WTC11 (cell line): Measurements from ENCODE around the gene CPN1. TPM values are rescaled to one million over a fixed set of nuclear protein-coding genes. Genes with fewer than 3 reads are reported as not detected.
A peak's percentile ranks its signal among the peaks of the same experiment; 100 is the strongest.

Experiments used
- ATAC-seq: fragments of 200-7000 bp; cut with Tn5 transposase; 2 replicates; pipeline ENCODE4 v1.10.0; 2021; ENCODE audit warnings: mild to moderate bottlenecking, moderate library complexity
- CTCF ChIA-PET: fragments of 300-600 bp; sonication (Branson Sonifier 250); formaldehyde crosslinking; loops from one replicate; lab custom pipeline; 2021; ENCODE audit warnings: antibody characterized with exemption; lab: Charles Lee
- POLR2A ChIA-PET: fragments of 350-600 bp; sonication (Branson Sonifier 250); formaldehyde crosslinking; loops from one replicate; lab custom pipeline; 2021; ENCODE audit warnings: antibody characterized with exemption; lab: Charles Lee
- DNase-seq: peaks from one replicate; pipeline ENCODE4 v3.0.0; 2021; ENCODE audit warnings: low spot score
- H3K27ac Mint-ChIP-seq: 2 replicates; pipeline ENCODE4 v1.8.0; 2021; ENCODE audit warnings: mixed read lengths
- H3K27me3 Mint-ChIP-seq: 2 replicates; pipeline ENCODE4 v1.8.0; 2021; ENCODE audit warnings: low read depth, mild to moderate bottlenecking, moderate library complexity, mixed read lengths
- H3K36me3 Mint-ChIP-seq: 2 replicates; pipeline ENCODE4 v1.8.0; 2021; ENCODE audit warnings: mixed read lengths
- H3K4me1 Mint-ChIP-seq: 2 replicates; pipeline ENCODE4 v1.8.0; 2022; ENCODE audit warnings: mixed read lengths
- H3K4me3 Mint-ChIP-seq: 2 replicates; pipeline ENCODE4 v1.8.0; 2021; ENCODE audit warnings: mild to moderate bottlenecking, moderate library complexity, mixed read lengths
- H3K9me3 Mint-ChIP-seq: 2 replicates; pipeline ENCODE4 v1.8.0; 2021; ENCODE audit warnings: mixed read lengths
- CBFB ChIP-seq: sonication (generic); formaldehyde crosslinking; IDR thresholded peaks from 2 replicates; pipeline ENCODE4 v1.8.1; 2022; ENCODE audit warnings: mild to moderate bottlenecking, low read depth, missing genetic modification reagents
- ESRRA ChIP-seq: sonication (generic); formaldehyde crosslinking; IDR thresholded peaks from 2 replicates; pipeline ENCODE4 v1.8.1; 2022; ENCODE audit warnings: mild to moderate bottlenecking, missing genetic modification reagents, borderline replicate concordance
- FOXJ3 ChIP-seq: sonication (generic); formaldehyde crosslinking; IDR thresholded peaks from 2 replicates; pipeline ENCODE4 v1.9.0; 2021; ENCODE audit warnings: missing genetic modification reagents, mild to moderate bottlenecking, borderline replicate concordance
- FOXP1 ChIP-seq: sonication (generic); formaldehyde crosslinking; IDR thresholded peaks from 2 replicates; pipeline ENCODE4 v1.8.0; 2022; ENCODE audit warnings: missing genetic modification reagents, mild to moderate bottlenecking, moderate library complexity, borderline replicate concordance
- GABPB1 ChIP-seq: sonication (generic); formaldehyde crosslinking; IDR thresholded peaks from 2 replicates; pipeline ENCODE4 v1.8.1; 2023; ENCODE audit warnings: mild to moderate bottlenecking, missing genetic modification reagents
- GRHL2 ChIP-seq: fragments of 250-450 bp; sonication (Bioruptor Pico); IDR thresholded peaks from 2 replicates; pipeline ENCODE4 v1.8.0; 2022; ENCODE audit warnings: mild to moderate bottlenecking, moderate library complexity; ENCODE audit not compliant: insufficient replicate concordance, severe bottlenecking
- GTF2I ChIP-seq: fragments of 250-450 bp; sonication (Bioruptor Pico); conservative IDR thresholded peaks from 2 replicates; pipeline ENCODE4 v1.4.0; 2021; ENCODE audit warnings: mild to moderate bottlenecking
- KAT7 ChIP-seq: sonication (generic); formaldehyde crosslinking; IDR thresholded peaks from 2 replicates; pipeline ENCODE4 v1.8.1; 2023; ENCODE audit warnings: missing genetic modification reagents, mild to moderate bottlenecking, borderline replicate concordance
- MYBL2 ChIP-seq: sonication (generic); formaldehyde crosslinking; IDR thresholded peaks from 2 replicates; pipeline ENCODE4 v1.8.1; 2023; ENCODE audit warnings: mild to moderate bottlenecking, moderate library complexity, missing genetic modification reagents
- NR1H2 ChIP-seq: sonication (generic); formaldehyde crosslinking; IDR thresholded peaks from 2 replicates; pipeline ENCODE4 v1.9.0; 2021; ENCODE audit warnings: mild to moderate bottlenecking, moderate library complexity, missing genetic modification reagents
- OVOL2 ChIP-seq: fragments of 250-450 bp; sonication (Bioruptor Pico); IDR thresholded peaks from 2 replicates; pipeline ENCODE4 v1.9.0; 2021; ENCODE audit warnings: mild to moderate bottlenecking, borderline replicate concordance
- RELA ChIP-seq: sonication (generic); formaldehyde crosslinking; IDR thresholded peaks from 2 replicates; pipeline ENCODE4 v1.8.1; 2022; ENCODE audit warnings: missing genetic modification reagents, mild to moderate bottlenecking, borderline replicate concordance
- TEAD4 ChIP-seq: sonication (generic); formaldehyde crosslinking; IDR thresholded peaks from 2 replicates; pipeline ENCODE4 v1.8.0; 2022; ENCODE audit warnings: mild to moderate bottlenecking, missing genetic modification reagents
- ZNF232 ChIP-seq: sonication (generic); formaldehyde crosslinking; IDR thresholded peaks from 2 replicates; pipeline ENCODE4 v1.8.0; 2022; ENCODE audit warnings: mild to moderate bottlenecking, missing genetic modification reagents
- total RNA-seq: library from RNA; stranded (reverse); gene quantifications from 3 replicates; pipeline ENCODE4 v1.2.3, GENCODE V29; 2021
- TF ChIP-seq, protein P1 (sequence below): sonication (generic); formaldehyde crosslinking; IDR thresholded peaks from 2 replicates; pipeline ENCODE4 v1.8.1; 2022; ENCODE audit warnings: missing genetic modification reagents, borderline replicate concordance
- TF ChIP-seq, protein P2 (sequence below): fragments of 250-450 bp; sonication (Bioruptor Pico); IDR thresholded peaks from 2 replicates; pipeline ENCODE4 v1.9.0; 2021; ENCODE audit warnings: mild to moderate bottlenecking
- TF ChIP-seq, protein P3 (sequence below): sonication (generic); formaldehyde crosslinking; IDR thresholded peaks from 2 replicates; pipeline ENCODE4 v1.8.0; 2023; ENCODE audit warnings: missing genetic modification reagents, mild to moderate bottlenecking, borderline replicate concordance
- TF ChIP-seq, protein P4 (sequence below): fragments of 250-450 bp; sonication (Bioruptor Pico); conservative IDR thresholded peaks from 2 replicates; pipeline ENCODE4 v1.9.0; 2021; ENCODE audit warnings: mild to moderate bottlenecking
- TF ChIP-seq, protein P5 (sequence below): sonication (generic); formaldehyde crosslinking; IDR thresholded peaks from 2 replicates; pipeline ENCODE4 v1.8.0; 2022; ENCODE audit warnings: missing genetic modification reagents
- TF ChIP-seq, protein P6 (sequence below): sonication (generic); formaldehyde crosslinking; IDR thresholded peaks from 2 replicates; pipeline ENCODE4 v1.8.0; 2022; ENCODE audit warnings: mild to moderate bottlenecking, missing genetic modification reagents

The CPN1 gene
- total RNA-seq, 1 experiment from 2014 or later, result 0.42 TPM

DNA sequence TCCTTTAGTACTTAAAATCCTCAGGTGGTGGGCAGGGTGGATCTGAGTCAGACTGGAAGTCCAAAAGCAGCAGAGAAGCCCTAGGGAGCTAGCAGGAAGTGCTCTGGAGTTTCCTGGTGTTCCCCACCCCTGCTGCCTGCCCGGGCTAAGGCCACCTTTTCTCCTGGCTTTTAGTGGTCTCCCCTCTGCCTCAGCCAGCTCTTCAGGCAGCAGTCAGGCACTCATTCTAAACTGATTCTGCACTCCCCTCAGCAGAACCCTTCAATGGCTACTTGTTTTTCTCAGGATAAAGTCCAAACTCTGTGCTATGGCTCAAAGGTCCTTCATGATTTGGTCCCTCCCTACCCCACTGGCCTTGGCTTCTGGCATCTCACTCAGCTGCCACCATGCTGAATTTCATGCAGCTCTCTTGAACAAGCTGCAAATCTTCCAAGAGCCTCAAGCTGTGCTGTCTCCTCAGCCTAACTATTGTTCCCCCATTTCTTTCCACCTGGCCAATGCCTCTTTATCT, 43.1 kb downstream of the CPN1 start:
- H3K4me1 Mint-ChIP-seq, result peaks cover 27% of the 10 kb centered on the region
- H3K27ac Mint-ChIP-seq, result peak overlapping the region; percentile 59
- POLR2A ChIA-PET, result no interaction called here
- peak; percentile 46 for ATAC-seq
- DNase-seq, result no peak
- H3K4me3 Mint-ChIP-seq, result no peak overlapping the region
- H3K36me3 Mint-ChIP-seq, result peaks cover under 1% of the 10 kb centered on the region
- TF ChIP-seq KAT7 (CRISPR knock-in tag) (no peak), CBFB (CRISPR knock-in tag) (no peak), TEAD4 (CRISPR knock-in tag) (no peak), GABPB1 (CRISPR knock-in tag) (no peak), RELA (CRISPR knock-in tag) (no peak), ZNF232 (CRISPR knock-in tag) (no peak), GRHL2 (CRISPR knock-in tag) (no peak), ESRRA (CRISPR knock-in tag) (no peak), GTF2I (CRISPR knock-in tag) (no peak), MYBL2 (CRISPR knock-in tag) (no peak), FOXP1 (no peak), OVOL2 (CRISPR knock-in tag) (no peak), FOXJ3 (CRISPR knock-in tag) (no peak), NR1H2 (CRISPR knock-in tag) (no peak)
- TF ChIP-seq, protein P1, sequence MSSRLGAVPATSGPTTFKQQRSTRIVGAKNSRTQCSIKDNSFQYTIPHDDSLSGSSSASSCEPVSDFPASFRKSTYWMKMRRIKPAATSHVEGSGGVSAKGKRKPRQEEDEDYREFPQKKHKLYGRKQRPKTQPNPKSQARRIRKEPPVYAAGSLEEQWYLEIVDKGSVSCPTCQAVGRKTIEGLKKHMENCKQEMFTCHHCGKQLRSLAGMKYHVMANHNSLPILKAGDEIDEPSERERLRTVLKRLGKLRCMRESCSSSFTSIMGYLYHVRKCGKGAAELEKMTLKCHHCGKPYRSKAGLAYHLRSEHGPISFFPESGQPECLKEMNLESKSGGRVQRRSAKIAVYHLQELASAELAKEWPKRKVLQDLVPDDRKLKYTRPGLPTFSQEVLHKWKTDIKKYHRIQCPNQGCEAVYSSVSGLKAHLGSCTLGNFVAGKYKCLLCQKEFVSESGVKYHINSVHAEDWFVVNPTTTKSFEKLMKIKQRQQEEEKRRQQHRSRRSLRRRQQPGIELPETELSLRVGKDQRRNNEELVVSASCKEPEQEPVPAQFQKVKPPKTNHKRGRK (CRISPR knock-in tag), result no peak
- TF ChIP-seq, protein P2, sequence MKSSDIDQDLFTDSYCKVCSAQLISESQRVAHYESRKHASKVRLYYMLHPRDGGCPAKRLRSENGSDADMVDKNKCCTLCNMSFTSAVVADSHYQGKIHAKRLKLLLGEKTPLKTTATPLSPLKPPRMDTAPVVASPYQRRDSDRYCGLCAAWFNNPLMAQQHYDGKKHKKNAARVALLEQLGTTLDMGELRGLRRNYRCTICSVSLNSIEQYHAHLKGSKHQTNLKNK (CRISPR knock-in tag), result no peak
- TF ChIP-seq, protein P3, sequence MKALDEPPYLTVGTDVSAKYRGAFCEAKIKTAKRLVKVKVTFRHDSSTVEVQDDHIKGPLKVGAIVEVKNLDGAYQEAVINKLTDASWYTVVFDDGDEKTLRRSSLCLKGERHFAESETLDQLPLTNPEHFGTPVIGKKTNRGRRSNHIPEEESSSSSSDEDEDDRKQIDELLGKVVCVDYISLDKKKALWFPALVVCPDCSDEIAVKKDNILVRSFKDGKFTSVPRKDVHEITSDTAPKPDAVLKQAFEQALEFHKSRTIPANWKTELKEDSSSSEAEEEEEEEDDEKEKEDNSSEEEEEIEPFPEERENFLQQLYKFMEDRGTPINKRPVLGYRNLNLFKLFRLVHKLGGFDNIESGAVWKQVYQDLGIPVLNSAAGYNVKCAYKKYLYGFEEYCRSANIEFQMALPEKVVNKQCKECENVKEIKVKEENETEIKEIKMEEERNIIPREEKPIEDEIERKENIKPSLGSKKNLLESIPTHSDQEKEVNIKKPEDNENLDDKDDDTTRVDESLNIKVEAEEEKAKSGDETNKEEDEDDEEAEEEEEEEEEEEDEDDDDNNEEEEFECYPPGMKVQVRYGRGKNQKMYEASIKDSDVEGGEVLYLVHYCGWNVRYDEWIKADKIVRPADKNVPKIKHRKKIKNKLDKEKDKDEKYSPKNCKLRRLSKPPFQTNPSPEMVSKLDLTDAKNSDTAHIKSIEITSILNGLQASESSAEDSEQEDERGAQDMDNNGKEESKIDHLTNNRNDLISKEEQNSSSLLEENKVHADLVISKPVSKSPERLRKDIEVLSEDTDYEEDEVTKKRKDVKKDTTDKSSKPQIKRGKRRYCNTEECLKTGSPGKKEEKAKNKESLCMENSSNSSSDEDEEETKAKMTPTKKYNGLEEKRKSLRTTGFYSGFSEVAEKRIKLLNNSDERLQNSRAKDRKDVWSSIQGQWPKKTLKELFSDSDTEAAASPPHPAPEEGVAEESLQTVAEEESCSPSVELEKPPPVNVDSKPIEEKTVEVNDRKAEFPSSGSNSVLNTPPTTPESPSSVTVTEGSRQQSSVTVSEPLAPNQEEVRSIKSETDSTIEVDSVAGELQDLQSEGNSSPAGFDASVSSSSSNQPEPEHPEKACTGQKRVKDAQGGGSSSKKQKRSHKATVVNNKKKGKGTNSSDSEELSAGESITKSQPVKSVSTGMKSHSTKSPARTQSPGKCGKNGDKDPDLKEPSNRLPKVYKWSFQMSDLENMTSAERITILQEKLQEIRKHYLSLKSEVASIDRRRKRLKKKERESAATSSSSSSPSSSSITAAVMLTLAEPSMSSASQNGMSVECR (CRISPR knock-in tag), result no peak
- TF ChIP-seq, protein P4, sequence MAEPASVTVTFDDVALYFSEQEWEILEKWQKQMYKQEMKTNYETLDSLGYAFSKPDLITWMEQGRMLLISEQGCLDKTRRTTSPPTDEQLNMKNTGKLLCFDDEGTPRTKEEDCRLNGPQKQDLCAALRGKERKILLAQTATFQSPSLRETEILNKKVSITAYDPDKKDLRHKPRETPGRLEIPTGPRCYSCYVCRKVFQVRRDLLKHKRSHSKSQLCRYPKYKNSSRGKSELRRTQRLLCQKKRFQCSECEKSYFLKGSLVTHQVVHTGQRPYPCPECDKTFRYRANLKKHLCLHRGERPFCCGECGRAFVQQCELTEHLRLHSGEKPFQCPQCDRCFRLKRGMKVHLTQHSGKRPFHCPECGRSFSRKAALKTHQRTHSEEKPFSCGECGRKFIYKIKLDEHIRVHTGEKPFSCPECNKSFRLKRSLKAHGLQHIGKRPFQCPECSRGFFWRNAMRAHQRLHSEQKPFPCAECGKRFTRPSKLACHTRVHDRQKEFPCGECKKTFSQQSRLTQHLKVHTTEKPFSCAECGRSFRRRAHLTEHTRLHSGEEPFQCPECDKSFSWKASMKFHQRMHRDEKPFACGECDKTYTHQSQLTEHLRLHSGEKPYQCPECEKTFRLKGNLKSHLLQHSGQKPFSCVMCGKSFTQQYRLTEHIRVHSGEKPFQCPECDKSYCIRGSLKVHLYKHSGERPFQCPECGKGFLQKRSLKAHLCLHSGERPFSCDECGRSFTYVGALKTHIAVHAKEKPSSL, result no peak
- TF ChIP-seq, protein P5, sequence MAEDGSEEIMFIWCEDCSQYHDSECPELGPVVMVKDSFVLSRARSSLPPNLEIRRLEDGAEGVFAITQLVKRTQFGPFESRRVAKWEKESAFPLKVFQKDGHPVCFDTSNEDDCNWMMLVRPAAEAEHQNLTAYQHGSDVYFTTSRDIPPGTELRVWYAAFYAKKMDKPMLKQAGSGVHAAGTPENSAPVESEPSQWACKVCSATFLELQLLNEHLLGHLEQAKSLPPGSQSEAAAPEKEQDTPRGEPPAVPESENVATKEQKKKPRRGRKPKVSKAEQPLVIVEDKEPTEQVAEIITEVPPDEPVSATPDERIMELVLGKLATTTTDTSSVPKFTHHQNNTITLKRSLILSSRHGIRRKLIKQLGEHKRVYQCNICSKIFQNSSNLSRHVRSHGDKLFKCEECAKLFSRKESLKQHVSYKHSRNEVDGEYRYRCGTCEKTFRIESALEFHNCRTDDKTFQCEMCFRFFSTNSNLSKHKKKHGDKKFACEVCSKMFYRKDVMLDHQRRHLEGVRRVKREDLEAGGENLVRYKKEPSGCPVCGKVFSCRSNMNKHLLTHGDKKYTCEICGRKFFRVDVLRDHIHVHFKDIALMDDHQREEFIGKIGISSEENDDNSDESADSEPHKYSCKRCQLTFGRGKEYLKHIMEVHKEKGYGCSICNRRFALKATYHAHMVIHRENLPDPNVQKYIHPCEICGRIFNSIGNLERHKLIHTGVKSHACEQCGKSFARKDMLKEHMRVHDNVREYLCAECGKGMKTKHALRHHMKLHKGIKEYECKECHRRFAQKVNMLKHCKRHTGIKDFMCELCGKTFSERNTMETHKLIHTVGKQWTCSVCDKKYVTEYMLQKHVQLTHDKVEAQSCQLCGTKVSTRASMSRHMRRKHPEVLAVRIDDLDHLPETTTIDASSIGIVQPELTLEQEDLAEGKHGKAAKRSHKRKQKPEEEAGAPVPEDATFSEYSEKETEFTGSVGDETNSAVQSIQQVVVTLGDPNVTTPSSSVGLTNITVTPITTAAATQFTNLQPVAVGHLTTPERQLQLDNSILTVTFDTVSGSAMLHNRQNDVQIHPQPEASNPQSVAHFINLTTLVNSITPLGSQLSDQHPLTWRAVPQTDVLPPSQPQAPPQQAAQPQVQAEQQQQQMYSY, result no peak
- TF ChIP-seq, protein P6, sequence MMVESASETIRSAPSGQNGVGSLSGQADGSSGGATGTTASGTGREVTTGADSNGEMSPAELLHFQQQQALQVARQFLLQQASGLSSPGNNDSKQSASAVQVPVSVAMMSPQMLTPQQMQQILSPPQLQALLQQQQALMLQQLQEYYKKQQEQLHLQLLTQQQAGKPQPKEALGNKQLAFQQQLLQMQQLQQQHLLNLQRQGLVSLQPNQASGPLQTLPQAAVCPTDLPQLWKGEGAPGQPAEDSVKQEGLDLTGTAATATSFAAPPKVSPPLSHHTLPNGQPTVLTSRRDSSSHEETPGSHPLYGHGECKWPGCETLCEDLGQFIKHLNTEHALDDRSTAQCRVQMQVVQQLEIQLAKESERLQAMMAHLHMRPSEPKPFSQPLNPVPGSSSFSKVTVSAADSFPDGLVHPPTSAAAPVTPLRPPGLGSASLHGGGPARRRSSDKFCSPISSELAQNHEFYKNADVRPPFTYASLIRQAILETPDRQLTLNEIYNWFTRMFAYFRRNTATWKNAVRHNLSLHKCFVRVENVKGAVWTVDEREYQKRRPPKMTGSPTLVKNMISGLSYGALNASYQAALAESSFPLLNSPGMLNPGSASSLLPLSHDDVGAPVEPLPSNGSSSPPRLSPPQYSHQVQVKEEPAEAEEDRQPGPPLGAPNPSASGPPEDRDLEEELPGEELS (CRISPR knock-in tag), result no peak
- TF ChIP-seq, all 79 proteins: peak for 0
- Mint-ChIP-seq H3K9me3 (peaks cover 4% of the 10 kb centered on the region), H3K27me3 (no peaks in the 10 kb centered on the region)
- CTCF ChIA-PET, result interaction anchor here (0.9 to 2.8 kb wide), 5 partner anchors 10 to 193 kb away, joined by 3 to 10 read pairs (median 3); partner anchors contain the start of gene DNMBP
